GM12878 (cell line): ENCODE results near the gene YPEL2. TPM values are rescaled to one million over a fixed set of nuclear protein-coding genes. Genes with fewer than 3 reads are reported as not detected.

ENCODE experiments used
- ATAC-seq: fragments of 200-7000 bp; cut with Tn5 transposase; 3 replicates; pipeline ENCODE4 v1.9.1; 2020; ENCODE audit warnings: mild to moderate bottlenecking, moderate library complexity
- BruUV-seq: library from RNA; stranded (reverse); fragments of 400-500 nt; replicated peaks from 2 replicates; lab custom pipeline; 2021; lab: Mats Ljungman, UMichigan
- CTCF ChIA-PET: fragments of 300-600 bp; sonication (Branson Sonifier 250); formaldehyde crosslinking; extraction: SDS; loops from one replicate; lab custom pipeline; 2021; ENCODE audit warnings: inconsistent platforms; lab: Yijun Ruan, JAX
- POLR2A ChIA-PET: fragments of 350-600 bp; formaldehyde crosslinking; extraction: SDS; loops from one replicate; lab custom pipeline; 2021; ENCODE audit warnings: inconsistent platforms; lab: Charles Lee
- RAD21 ChIA-PET: fragments of 300-600 bp; sonication (Branson Sonifier 250); formaldehyde crosslinking; loops from one replicate; lab custom pipeline; 2023; ENCODE audit warnings: antibody characterized with exemption; ENCODE audit not compliant: unreplicated experiment; lab: Charles Lee
- SMC1A ChIA-PET: fragments of 300-600 bp; sonication (Branson Sonifier 250); formaldehyde crosslinking; loops from one replicate; lab custom pipeline; 2023; ENCODE audit not compliant: unreplicated experiment, uncharacterized antibody; lab: Charles Lee
- DNase-seq: peaks from one replicate; pipeline ENCODE4 v3.0.0-alpha.2; 2011; ENCODE audit warnings: low read depth, low spot score
- FAIRE-seq: peaks from 3 replicates; lab custom pipeline; 2011; peaks lifted over from hg19 to GRCh38; lab: Jason Lieb, UNC
- H2AFZ ChIP-seq: 2 replicates; pipeline ENCODE4 v1.6.0; 2011; ENCODE audit warnings: low read depth, low read length, control low read depth; ENCODE audit not compliant: control insufficient read depth
- H3K27ac ChIP-seq: 2 replicates; pipeline ENCODE4 v1.5.1; 2011; ENCODE audit warnings: control low read depth; ENCODE audit not compliant: control insufficient read depth, insufficient read depth
- H3K27me3 ChIP-seq, 2 experiments: replicated peaks in 1 of 2; 2 replicates each; pipeline versions ENCODE4 v1.6.0 to v1.6.1; 2011; ENCODE audit warnings: low read length in 1 of 2; ENCODE audit not compliant: control insufficient read depth in 2 of 2, insufficient read depth in 2 of 2
- H3K36me3 ChIP-seq, 2 experiments: 2 replicates each; pipeline ENCODE4 v1.5.1; 2011; ENCODE audit warnings: low read length in 1 of 2; ENCODE audit not compliant: control insufficient read depth in 2 of 2, insufficient read depth in 2 of 2
- H3K4me1 ChIP-seq: 2 replicates; pipeline ENCODE4 v1.6.1; 2011; ENCODE audit warnings: mild to moderate bottlenecking, low read length, moderate library complexity, mixed read lengths; ENCODE audit not compliant: control insufficient read depth, insufficient read depth
- H3K4me2 ChIP-seq: 2 replicates; pipeline ENCODE4 v1.6.0; 2011; ENCODE audit warnings: control low read depth; ENCODE audit not compliant: control insufficient read depth, insufficient read depth
- H3K4me3 ChIP-seq: fragments of 200-600 bp; sonication (generic); 2 replicates; pipeline ENCODE4 v1.5.1; 2016
- H3K79me2 ChIP-seq: 2 replicates; pipeline ENCODE4 v1.6.0; 2011; ENCODE audit warnings: low read length; ENCODE audit not compliant: control insufficient read depth, insufficient read depth
- H3K9ac ChIP-seq: 2 replicates; pipeline ENCODE4 v1.8.0; 2011; ENCODE audit warnings: low read length, control low read depth, mixed read lengths; ENCODE audit not compliant: control insufficient read depth, insufficient read depth
- H3K9me3 ChIP-seq: replicated peaks from 3 replicates; pipeline ENCODE4 v1.5.1; 2011; ENCODE audit warnings: mild to moderate bottlenecking, low read length; ENCODE audit not compliant: control insufficient read depth, insufficient read depth
- H4K20me1 ChIP-seq: 2 replicates; pipeline ENCODE4 v1.6.0; 2011; ENCODE audit not compliant: control insufficient read depth, insufficient read depth
- BHLHE40 ChIP-seq, 2 experiments: fragments of 450-650 bp in 1 of 2; IDR thresholded peaks; 2 replicates each; pipeline ENCODE4 v1.6.1; 2011 to 2017; ENCODE audit warnings: low read depth in 2 of 2, borderline replicate concordance in 1 of 2, improper control_type of control experiment in 1 of 2, low read length in 1 of 2, mild to moderate bottlenecking in 1 of 2
- CHD4 ChIP-seq: fragments of 200-600 bp; sonication (generic); IDR thresholded peaks from 2 replicates; pipeline ENCODE4 v1.6.1; 2016; ENCODE audit warnings: mild to moderate bottlenecking
- EP300 ChIP-seq, 2 experiments: fragments of 150-350 bp in 1 of 2; IDR thresholded peaks; 2 replicates each; pipeline ENCODE4 v1.6.1; 2011 to 2012; ENCODE audit warnings: low read depth in 2 of 2, low read length in 2 of 2, borderline replicate concordance in 1 of 2, improper control_type of control experiment in 1 of 2, inconsistent platforms in 1 of 2; ENCODE audit not compliant: control insufficient read depth in 1 of 2
- ETV6 ChIP-seq, 2 experiments: fragments of 450-650 bp in 1 of 2; IDR thresholded peaks in 1 of 2; conservative IDR thresholded peaks in 1 of 2; 2 replicates each; pipeline ENCODE4 v1.6.1; 2014; ENCODE audit warnings: antibody characterized with exemption in 1 of 2, borderline replicate concordance in 1 of 2, low read depth in 1 of 2, mild to moderate bottlenecking in 1 of 2, moderate library complexity in 1 of 2
- FOS ChIP-seq: IDR thresholded peaks from 3 replicates; pipeline ENCODE4 v1.6.1; 2011; ENCODE audit warnings: borderline replicate concordance; ENCODE audit not compliant: insufficient read length; ENCODE audit errors: extremely low read depth
- MYB ChIP-seq: fragments of 150-350 bp; IDR thresholded peaks from 2 replicates; pipeline ENCODE4 v1.6.1; 2014; ENCODE audit warnings: mild to moderate bottlenecking, low read depth, low read length, borderline replicate concordance
- NFXL1 ChIP-seq: fragments of 450-650 bp; IDR thresholded peaks from 2 replicates; pipeline ENCODE4 v1.6.1; 2017; ENCODE audit warnings: antibody characterized with exemption, mild to moderate bottlenecking, borderline replicate concordance
- POLR2AphosphoS2 ChIP-seq: IDR thresholded peaks from 2 replicates; pipeline ENCODE4 v1.6.1; 2011; ENCODE audit warnings: low read depth, mild to moderate bottlenecking, low read length, improper control_type of control experiment, moderate library complexity
- SIX5 ChIP-seq: IDR thresholded peaks from 2 replicates; pipeline ENCODE4 v1.6.1; 2011; ENCODE audit warnings: mild to moderate bottlenecking, low read depth, low read length, moderate library complexity; ENCODE audit not compliant: severe bottlenecking
- SREBF1 ChIP-seq: IDR thresholded peaks from 2 replicates; pipeline ENCODE4 v1.6.1; 2012; ENCODE audit warnings: mild to moderate bottlenecking, low read length
- TBL1XR1 ChIP-seq: IDR thresholded peaks from 2 replicates; pipeline ENCODE4 v1.6.1; 2012; ENCODE audit warnings: low read depth, low read length, improper control_type of control experiment
- TCF7 ChIP-seq: IDR thresholded peaks from 2 replicates; pipeline ENCODE4 v1.6.1; 2014; ENCODE audit warnings: antibody characterized with exemption, borderline replicate concordance
- ZZZ3 ChIP-seq: IDR thresholded peaks from 2 replicates; pipeline ENCODE4 v1.6.1; 2011; ENCODE audit warnings: low read depth; ENCODE audit not compliant: control insufficient read depth, insufficient read length
- in situ Hi-C: fragments of 300-500 bp; cut with MboI; formaldehyde crosslinking; loops from 9 replicates; pipeline ENCODE4 v1.14.3; 2018; ENCODE audit warnings: mixed read lengths
- intact Hi-C: fragments of 100-400 bp; cut with micrococcal nuclease; formaldehyde crosslinking; loops from one replicate; pipeline ENCODE4 v1.14.2; 2022; ENCODE audit not compliant: unreplicated experiment
- polyA plus RNA-seq, 11 experiments: library from polyadenylated mRNA; depleted of rRNA in 4 of 11; unstranded in 6 of 11; stranded (reverse) in 5 of 11; fragments of >200 nt; fragmentation: Nextera tagmentation in 4 of 11; fragmentation: Illumina TruSeq in 1 of 11; extraction: Ambion mirVana in 4 of 11; extraction: Trizol in 1 of 11; gene quantifications; 1 replicate in 1 of 11; 2 replicates in 10 of 11; pipeline versions ENCODE4 v1.2.1 to v1.2.3, GENCODE V29; 2011 to 2016; ENCODE audit warnings: inconsistent platforms in 2 of 11, missing spikeins in 2 of 11, low read depth in 1 of 11
- total RNA-seq, 4 experiments: library from RNA; depleted of rRNA in 3 of 4; stranded (reverse); fragments of >200 nt in 3 of 4; fragmentation: Illumina TruSeq in 1 of 4; extraction: Trizol in 1 of 4; gene quantifications; 2 replicates each; pipeline versions ENCODE4 v1.2.1 to v1.2.3, GENCODE V29; 2013 to 2021
- TF ChIP-seq, protein P1 (sequence below): fragments of 450-650 bp; formaldehyde crosslinking; IDR thresholded peaks from 2 replicates; pipeline ENCODE4 v1.4.0; 2022; ENCODE audit warnings: mild to moderate bottlenecking, moderate library complexity
- TF ChIP-seq, protein P2 (sequence below): IDR thresholded peaks from 2 replicates; pipeline ENCODE4 v1.6.1; 2011; ENCODE audit warnings: mild to moderate bottlenecking, low read depth, low read length, moderate library complexity; ENCODE audit not compliant: insufficient replicate concordance
- TF ChIP-seq, protein P3 (sequence below): IDR thresholded peaks from 2 replicates; pipeline ENCODE4 v1.6.1; 2012; ENCODE audit warnings: low read depth, low read length, improper control_type of control experiment

Gene YPEL2
- total and polyA plus RNA-seq, 10 of the 15 experiments (the other 5 are each of a cell fraction or from before 2014, with no cell fraction given): 0.11 to 8.1 (median 0.48) TPM

DNA sequence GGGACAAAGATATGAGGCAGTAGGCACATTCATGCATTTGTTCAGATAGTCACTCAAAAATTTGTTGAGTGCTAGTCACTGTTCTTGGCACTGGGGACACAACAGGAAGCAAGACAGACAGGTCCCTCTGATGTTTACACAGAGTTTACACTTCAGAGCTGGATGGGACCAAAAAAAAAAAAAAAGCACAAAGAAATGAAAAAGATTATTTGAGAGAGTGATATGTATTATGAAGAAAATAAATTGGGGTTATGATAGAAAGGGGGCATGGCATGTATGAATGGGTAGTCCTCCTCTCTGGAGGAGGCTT, 3.5 kb upstream of the YPEL2 start:
- intact Hi-C loops: no loop called here
- H3K27me3 ChIP-seq: peaks cover 0 to 4% of the 10 kb centered on the region in 2 experiments; a peak in 2 of 4 replicates
- ATAC-seq (no peak), DNase-seq (no peak), FAIRE-seq (no peak)
- ChIA-PET SMC1A (interaction anchor here (1.6 to 4.0 kb wide), 5 partner anchors 16 to 112 kb away, joined by 4 to 100 read pairs (median 11); no protein-coding TSS in a partner anchor), RAD21 (interaction anchor here (0.9 to 6.0 kb wide), 3 partner anchors 38 to 112 kb away, joined by 4 to 126 read pairs (median 37); no protein-coding TSS in a partner anchor), CTCF (interaction anchor here (1.2 to 6.5 kb wide), 4 partner anchors 11 to 111 kb away, joined by 4 to 221 read pairs (median 74); no protein-coding TSS in a partner anchor), POLR2A (interaction anchor here (0.5 to 0.7 kb wide), 5 partner anchors 12 to 1716 kb away, joined by 3 to 5 read pairs (median 3); no protein-coding TSS in a partner anchor)
- H3K36me3 ChIP-seq: no peaks in the 10 kb centered on the region
- in situ Hi-C loops: no loop called here
- TF ChIP-seq ZZZ3 (no peak), FOS (no peak), TCF7 (no peak), SIX5 (no peak), TBL1XR1 (no peak), MYB (no peak), SREBF1 (no peak), CHD4 (no peak), POLR2AphosphoS2 (no peak), EP300 (IDR thresholded peaks at IDR 0.05; ENCODE audit: borderline replicate concordance in 1 of 2, control insufficient read depth in 1 of 2, low read depth in 2 of 2, low read length in 2 of 2) (no peak), NFXL1 (no peak), BHLHE40 (IDR thresholded peaks at IDR 0.05; ENCODE audit: borderline replicate concordance in 1 of 2, low read depth in 2 of 2, low read length in 1 of 2) (no peak), ETV6 (conservative IDR thresholded peaks at IDR 0.05 in 1 of 2, IDR thresholded peaks at IDR 0.05 in 1 of 2; ENCODE audit: borderline replicate concordance in 1 of 2, low read depth in 1 of 2) (no peak)
- TF ChIP-seq, protein P1, sequence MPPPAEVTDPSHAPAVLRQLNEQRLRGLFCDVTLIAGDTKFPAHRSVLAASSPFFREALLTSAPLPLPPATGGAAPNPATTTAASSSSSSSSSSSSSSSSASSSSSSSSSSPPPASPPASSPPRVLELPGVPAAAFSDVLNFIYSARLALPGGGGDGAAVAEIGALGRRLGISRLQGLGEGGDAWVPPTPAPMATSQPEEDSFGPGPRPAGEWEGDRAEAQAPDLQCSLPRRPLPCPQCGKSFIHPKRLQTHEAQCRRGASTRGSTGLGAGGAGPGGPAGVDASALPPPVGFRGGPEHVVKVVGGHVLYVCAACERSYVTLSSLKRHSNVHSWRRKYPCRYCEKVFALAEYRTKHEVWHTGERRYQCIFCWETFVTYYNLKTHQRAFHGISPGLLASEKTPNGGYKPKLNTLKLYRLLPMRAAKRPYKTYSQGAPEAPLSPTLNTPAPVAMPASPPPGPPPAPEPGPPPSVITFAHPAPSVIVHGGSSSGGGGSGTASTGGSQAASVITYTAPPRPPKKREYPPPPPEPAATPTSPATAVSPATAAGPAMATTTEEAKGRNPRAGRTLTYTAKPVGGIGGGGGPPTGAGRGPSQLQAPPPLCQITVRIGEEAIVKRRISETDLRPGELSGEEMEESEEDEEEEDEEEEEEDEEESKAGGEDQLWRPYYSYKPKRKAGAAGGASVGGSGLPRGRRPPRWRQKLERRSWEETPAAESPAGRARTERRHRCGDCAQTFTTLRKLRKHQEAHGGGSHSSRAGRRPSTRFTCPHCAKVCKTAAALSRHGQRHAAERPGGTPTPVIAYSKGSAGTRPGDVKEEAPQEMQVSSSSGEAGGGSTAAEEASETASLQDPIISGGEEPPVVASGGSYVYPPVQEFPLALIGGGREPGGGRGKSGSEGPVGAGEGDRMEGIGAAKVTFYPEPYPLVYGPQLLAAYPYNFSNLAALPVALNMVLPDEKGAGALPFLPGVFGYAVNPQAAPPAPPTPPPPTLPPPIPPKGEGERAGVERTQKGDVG (CRISPR knock-in tag): no peak
- TF ChIP-seq, protein P2, sequence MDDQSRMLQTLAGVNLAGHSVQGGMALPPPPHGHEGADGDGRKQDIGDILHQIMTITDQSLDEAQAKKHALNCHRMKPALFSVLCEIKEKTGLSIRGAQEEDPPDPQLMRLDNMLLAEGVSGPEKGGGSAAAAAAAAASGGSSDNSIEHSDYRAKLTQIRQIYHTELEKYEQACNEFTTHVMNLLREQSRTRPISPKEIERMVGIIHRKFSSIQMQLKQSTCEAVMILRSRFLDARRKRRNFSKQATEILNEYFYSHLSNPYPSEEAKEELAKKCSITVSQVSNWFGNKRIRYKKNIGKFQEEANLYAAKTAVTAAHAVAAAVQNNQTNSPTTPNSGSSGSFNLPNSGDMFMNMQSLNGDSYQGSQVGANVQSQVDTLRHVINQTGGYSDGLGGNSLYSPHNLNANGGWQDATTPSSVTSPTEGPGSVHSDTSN: no peak
- TF ChIP-seq, protein P3, sequence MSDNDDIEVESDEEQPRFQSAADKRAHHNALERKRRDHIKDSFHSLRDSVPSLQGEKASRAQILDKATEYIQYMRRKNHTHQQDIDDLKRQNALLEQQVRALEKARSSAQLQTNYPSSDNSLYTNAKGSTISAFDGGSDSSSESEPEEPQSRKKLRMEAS: no peak
- no peak overlapping the region for H3K9ac ChIP-seq
- peaks cover 14% of the 10 kb centered on the region for H3K4me1 ChIP-seq
- BruUV-seq: no TSS peak
- H3K9me3 ChIP-seq: no peaks in the 10 kb centered on the region
- no peak overlapping the region for H2AFZ ChIP-seq
- no peak overlapping the region for H3K4me3 ChIP-seq
- peaks cover 3% of the 10 kb centered on the region for H3K79me2 ChIP-seq
- H3K27ac ChIP-seq: no peak overlapping the region
- no peak overlapping the region for H3K4me2 ChIP-seq
- no peaks in the 10 kb centered on the region; the same call in 1 of the 2 replicates for H4K20me1 ChIP-seq
